IgD-negative memory B cell (primary cell): ENCODE data around the gene ANKRD17. TPM values are rescaled to one million over a fixed set of nuclear protein-coding genes. Genes with fewer than 3 reads are reported as not detected.

Experiments
- H3K27ac Mint-ChIP-seq, 3 donors: one replicate each; pipeline ENCODE4 v1.8.0; 2020 to 2022; ENCODE audit warnings: mild to moderate bottlenecking in 3 of 3, mixed read lengths in 3 of 3, moderate library complexity in 1 of 3
- H3K27me3 Mint-ChIP-seq: one replicate; pipeline ENCODE4 v1.8.0; 2021; ENCODE audit warnings: mixed read lengths
- H3K36me3 Mint-ChIP-seq: one replicate; pipeline ENCODE4 v1.8.0; 2020; ENCODE audit warnings: mild to moderate bottlenecking, mixed read lengths
- H3K4me1 Mint-ChIP-seq, 3 donors: one replicate each; pipeline ENCODE4 v1.8.0; 2020 to 2022; ENCODE audit warnings: mixed read lengths in 3 of 3, mild to moderate bottlenecking in 1 of 3
- H3K4me3 Mint-ChIP-seq, 4 donors: one replicate each; pipeline ENCODE4 v1.8.0; 2020 to 2022; ENCODE audit warnings: mild to moderate bottlenecking in 4 of 4, mixed read lengths in 4 of 4, moderate library complexity in 3 of 4
- H3K9me3 Mint-ChIP-seq, 3 donors: one replicate each; pipeline ENCODE4 v1.8.0; 2020 to 2021; ENCODE audit warnings: mixed read lengths in 3 of 3, mild to moderate bottlenecking in 1 of 3
- polyA plus RNA-seq: library from polyadenylated mRNA; unstranded; fragments of 300-500 nt; fragmentation: Illumina TruSeq; gene quantifications from one replicate; pipeline ENCODE4 v1.2.3, GENCODE V29; 2021

ANKRD17 gene
- polyA plus RNA-seq, 1 donor from 2014 or later: 9.6 TPM

DNA sequence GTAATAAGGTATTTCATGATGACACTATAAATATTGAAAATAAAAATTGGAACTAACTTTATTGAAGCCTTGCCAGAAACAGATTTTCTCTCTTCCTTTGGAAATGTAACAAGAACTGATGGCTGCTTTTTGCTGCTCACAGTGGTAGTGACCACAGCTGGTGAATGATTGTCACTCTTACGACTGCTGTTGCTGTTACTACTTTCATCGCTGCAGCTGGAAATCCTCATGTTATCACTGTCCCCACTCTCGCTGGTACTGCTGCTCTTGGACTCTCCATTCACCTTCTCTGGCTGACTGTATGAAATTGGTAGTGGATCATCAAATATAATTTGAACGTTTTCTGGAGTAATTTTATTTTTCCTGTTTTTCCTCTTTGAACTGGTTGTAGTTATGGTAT is 160.6 kb downstream of the ANKRD17 start:
- Mint-ChIP-seq H3K27me3 (no peaks in the 10 kb centered on the region), H3K4me1 (peaks cover 0 to 2% (median 0%) of the 10 kb centered on the region in 3 donors), H3K4me3 (no peak overlapping the region), H3K27ac (no peak overlapping the region), H3K36me3 (peaks cover 4% of the 10 kb centered on the region), H3K9me3 (peaks cover 0 to 1% (median 0%) of the 10 kb centered on the region in 3 donors)

DNA sequence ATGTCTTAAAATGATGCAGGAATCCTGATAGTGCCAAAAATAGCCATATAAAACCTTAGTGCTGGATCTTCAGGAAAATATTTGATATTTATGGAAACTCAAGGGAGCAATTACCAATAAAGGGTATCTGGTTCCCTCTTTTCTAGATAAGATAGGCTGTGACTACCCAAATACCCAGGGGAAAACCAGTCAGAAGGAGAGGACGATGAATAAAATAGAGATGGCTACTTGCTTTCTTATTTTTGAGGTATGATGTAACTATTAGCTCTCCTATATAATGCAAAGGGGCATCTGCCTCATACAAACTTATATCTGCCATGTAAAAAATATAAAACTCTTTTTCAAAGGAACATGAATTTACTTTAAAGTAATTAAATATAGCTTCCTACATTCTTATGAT is 165.7 kb downstream of the ANKRD17 start:
- H3K9me3 Mint-ChIP-seq: no peaks in the 10 kb centered on the region
- no peaks in the 10 kb centered on the region for H3K27me3 Mint-ChIP-seq
- no peak overlapping the region for H3K4me3 Mint-ChIP-seq
- no peak overlapping the region for H3K27ac Mint-ChIP-seq
- H3K4me1 Mint-ChIP-seq: peaks cover 0 to 9% (median 9%) of the 10 kb centered on the region in 3 donors
- H3K36me3 Mint-ChIP-seq: peaks cover 5% of the 10 kb centered on the region

DNA sequence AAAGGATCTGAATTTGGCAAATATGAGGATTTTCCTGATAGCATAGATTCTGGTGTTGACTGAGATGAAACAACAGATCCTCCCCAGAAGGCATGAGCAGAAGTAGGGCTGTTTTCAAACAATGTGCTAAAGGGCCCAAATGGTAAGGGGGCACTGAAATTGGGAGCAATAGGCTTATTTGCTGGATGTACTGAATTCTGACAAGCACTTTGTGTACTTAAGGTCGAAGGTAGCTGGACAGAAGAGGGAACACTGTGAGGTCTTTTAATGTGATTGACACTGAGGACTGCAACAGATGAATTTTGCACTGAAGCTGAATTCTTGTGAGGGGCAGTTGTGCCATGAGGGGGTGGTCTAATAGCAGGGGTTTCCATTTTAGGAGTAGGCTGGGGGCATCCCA is 167.9 kb downstream of the ANKRD17 start:
- peaks cover 4% of the 10 kb centered on the region for H3K36me3 Mint-ChIP-seq

DNA sequence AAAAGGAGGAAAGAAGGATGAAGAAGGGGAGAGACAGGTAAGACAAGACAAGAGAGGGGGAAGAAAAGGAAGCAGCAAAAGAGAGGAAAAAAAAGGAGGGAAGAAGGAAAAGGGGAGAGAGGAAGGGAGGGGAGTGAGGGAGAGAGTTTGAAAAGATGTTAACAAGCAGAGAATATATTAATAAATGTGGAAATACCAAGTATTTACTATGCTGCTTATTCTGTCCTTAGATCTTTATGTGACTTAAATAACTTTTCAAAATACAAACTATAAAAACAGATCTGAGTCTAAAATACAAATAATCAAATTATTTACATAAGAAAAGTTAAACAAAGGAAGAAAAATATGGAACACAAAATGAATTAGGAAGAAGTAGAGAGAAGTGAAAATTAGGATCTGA is 170.7 kb downstream of the ANKRD17 start:
- Mint-ChIP-seq H3K27ac (no peak overlapping the region), H3K27me3 (no peaks in the 10 kb centered on the region), H3K4me3 (peak overlapping the region in 1 of 4 donors; percentile 51), H3K9me3 (no peaks in the 10 kb centered on the region), H3K36me3 (peaks cover 5% of the 10 kb centered on the region), H3K4me1 (peaks cover 5 to 19% (median 15%) of the 10 kb centered on the region in 3 donors)

More for the DNA sequence above, 167.9 kb downstream of the ANKRD17 start:
- Mint-ChIP-seq H3K9me3 (no peaks in the 10 kb centered on the region), H3K4me1 (peaks cover 5 to 18% (median 15%) of the 10 kb centered on the region in 3 donors), H3K27me3 (no peaks in the 10 kb centered on the region), H3K27ac (no peak overlapping the region), H3K4me3 (no peak overlapping the region)

DNA sequence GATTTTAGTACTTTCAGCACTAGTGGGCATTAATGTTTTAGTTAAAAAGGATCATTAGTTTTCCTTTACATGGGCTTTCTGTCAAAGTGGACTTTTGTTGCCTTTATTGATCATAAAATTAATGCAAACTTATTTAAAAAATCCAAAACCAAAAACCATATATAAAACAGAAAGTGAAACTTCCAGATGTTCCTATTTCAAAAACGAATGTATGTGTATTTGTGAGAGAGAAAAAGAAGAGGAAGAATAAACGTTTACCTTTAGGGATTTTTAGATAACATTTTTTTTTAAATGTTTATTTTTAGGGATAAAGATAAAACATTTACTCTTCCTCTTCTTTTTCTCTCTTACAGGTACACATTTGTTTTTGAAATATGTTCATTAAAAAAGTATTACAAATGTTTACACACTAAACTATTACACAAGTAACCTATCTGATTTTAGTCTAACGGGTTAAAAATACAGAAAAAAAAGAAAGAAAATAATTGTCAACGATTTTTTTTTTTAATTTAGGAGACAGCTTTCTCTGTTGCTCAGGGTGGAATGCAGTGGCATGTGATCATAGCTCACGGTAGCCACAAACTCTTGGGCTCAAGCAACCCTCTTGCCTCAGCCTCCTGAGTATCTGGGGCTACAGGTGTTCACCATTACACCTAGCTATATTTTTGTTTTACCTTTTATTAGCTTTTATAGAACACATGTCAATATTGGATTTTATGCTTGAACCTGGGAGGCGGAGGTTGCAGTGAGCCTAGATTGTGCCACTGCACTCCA is 172.3 kb downstream of the ANKRD17 start:
- H3K4me3 Mint-ChIP-seq: peak overlapping the region in 3 of 4 donors; percentile 32 to 78 (median 52)
- H3K27me3 Mint-ChIP-seq: no peaks in the 10 kb centered on the region
- no peaks in the 10 kb centered on the region for H3K9me3 Mint-ChIP-seq
- H3K4me1 Mint-ChIP-seq: peaks cover 5 to 19% (median 14%) of the 10 kb centered on the region in 3 donors
- peaks cover 8% of the 10 kb centered on the region for H3K36me3 Mint-ChIP-seq
- peak overlapping the region in 1 of 3 donors; percentile 97 for H3K27ac Mint-ChIP-seq

DNA sequence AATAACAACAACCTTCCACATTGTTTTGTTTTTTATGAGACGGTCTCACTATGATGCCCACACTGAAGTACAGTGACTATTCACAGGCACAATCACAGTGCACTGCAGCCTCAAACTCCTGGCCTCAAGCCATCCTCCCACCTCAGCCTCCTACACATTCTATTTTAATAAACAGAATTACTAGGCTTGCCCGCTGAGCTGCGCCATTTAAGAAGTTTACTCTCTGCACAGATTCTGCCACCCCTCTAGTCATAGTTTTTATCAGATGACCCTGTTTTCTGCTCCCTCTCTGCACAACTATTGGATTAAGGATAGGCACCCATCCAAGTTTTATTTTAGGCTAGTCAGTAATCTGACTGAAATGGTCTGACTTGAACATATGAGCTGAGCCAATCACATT is 177.8 kb downstream of the ANKRD17 start:
- H3K27ac Mint-ChIP-seq: peak overlapping the region in 2 of 3 donors; percentile 8 to 35

DNA sequence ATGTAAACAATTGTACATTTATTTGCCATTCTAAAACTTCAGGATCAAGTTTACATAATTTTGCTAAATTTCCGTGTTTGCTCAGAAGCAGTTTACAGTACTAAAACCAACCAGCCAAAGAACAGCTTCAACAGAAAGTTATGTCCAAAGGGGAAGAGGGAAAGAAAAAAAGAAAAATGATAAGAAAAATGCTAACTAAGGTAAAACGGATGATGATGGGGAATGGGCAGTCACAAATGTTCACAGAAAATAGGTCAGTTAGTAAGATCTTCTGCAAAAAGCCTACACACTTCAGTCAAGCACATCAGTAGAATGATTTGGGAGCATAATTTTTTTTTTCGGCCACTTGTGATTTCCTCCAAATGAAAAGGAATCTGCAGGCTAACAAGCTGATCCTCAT is 182.8 kb downstream of the ANKRD17 start:
- no peak overlapping the region for H3K27ac Mint-ChIP-seq
- peaks cover 5% of the 10 kb centered on the region for H3K36me3 Mint-ChIP-seq
- H3K27me3 Mint-ChIP-seq: no peaks in the 10 kb centered on the region
- H3K4me3 Mint-ChIP-seq: no peak overlapping the region
- peaks cover 0 to 7% (median 0%) of the 10 kb centered on the region in 3 donors for H3K4me1 Mint-ChIP-seq
- no peaks in the 10 kb centered on the region for H3K9me3 Mint-ChIP-seq

More for the DNA sequence above, 177.8 kb downstream of the ANKRD17 start:
- Mint-ChIP-seq H3K9me3 (no peaks in the 10 kb centered on the region), H3K27me3 (no peaks in the 10 kb centered on the region), H3K36me3 (peaks cover 9% of the 10 kb centered on the region), H3K4me1 (peaks cover 0 to 3% (median 0%) of the 10 kb centered on the region in 3 donors), H3K4me3 (no peak overlapping the region)

DNA sequence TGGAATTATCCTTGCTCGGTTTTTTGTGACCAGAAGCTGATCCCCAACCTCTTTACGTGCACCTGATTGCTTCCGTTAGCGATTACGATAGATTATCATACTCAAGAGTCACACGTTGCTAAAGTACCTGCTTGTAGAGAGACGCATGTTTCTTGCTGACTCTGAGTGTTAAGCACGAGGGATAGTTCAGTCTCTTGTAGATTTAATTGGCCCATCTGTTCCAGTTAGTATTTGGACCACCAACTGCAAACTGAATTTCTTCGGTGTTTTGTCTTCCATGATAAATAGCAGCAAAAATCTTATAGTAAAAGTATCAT is 188.6 kb downstream of the ANKRD17 start:
- no peaks in the 10 kb centered on the region for H3K9me3 Mint-ChIP-seq

DNA sequence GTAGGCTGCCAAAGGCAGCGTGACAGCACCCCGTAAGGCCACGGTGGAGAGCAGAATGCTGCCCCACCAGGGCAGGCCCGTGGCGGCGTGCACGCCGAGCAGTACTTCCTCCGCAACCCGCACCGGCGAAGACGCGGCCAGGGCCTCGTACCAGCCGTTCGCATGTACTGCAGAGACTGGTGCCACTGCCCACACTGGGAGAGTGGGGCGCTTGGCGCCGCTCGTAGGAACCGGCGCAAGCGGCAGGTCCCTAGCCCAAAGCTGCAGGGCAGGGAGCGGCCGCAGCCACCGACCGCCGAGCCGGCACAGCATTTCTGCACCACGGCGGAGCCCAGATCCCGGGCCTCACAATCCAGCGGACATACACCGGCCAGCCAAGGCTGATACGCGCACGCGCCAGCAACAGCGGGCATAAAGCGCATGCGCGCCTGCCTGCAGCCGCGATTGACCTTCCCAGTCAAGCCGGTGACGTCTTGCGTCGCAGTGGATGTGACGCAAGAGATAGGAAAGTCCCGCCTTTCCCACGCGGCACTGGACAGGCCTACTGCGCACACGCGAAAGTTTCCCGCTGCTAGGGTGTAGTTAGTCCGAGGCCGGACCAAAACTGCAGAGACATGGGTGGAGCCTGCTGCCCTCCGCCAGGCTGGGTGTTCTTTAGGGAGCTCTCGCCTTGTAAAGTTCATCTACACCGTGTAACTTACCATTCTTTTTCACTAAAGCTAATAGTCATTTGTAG is 189.1 kb downstream of the ANKRD17 start, which contains the start of gene COX18:
COX18 (minus strand) TSS at position 379 of the 736 bp plus-strand sequence; CDS start at position 312, 67 bp downstream.
- Mint-ChIP-seq H3K27ac (peak within 1 kb of the TSS; percentile 92 to 99 (median 97)), H3K36me3 (no peaks in the 10 kb centered on the region), H3K9me3 (no peaks in the 10 kb centered on the region), H3K4me3 (peak within 1 kb of the TSS; percentile 87 to 96 (median 95)), H3K27me3 (no peaks in the 10 kb centered on the region), H3K4me1 (peaks cover 27 to 33% (median 31%) of the 10 kb centered on the region in 3 donors)

More for the DNA sequence above, 188.6 kb downstream of the ANKRD17 start:
- H3K36me3 Mint-ChIP-seq: no peaks in the 10 kb centered on the region
- H3K4me3 Mint-ChIP-seq: peak overlapping the region; percentile 87 to 96 (median 95)
- peaks cover 27 to 31% (median 31%) of the 10 kb centered on the region in 3 donors for H3K4me1 Mint-ChIP-seq
- H3K27me3 Mint-ChIP-seq: no peaks in the 10 kb centered on the region
- peak overlapping the region; percentile 92 to 99 (median 97) for H3K27ac Mint-ChIP-seq

DNA sequence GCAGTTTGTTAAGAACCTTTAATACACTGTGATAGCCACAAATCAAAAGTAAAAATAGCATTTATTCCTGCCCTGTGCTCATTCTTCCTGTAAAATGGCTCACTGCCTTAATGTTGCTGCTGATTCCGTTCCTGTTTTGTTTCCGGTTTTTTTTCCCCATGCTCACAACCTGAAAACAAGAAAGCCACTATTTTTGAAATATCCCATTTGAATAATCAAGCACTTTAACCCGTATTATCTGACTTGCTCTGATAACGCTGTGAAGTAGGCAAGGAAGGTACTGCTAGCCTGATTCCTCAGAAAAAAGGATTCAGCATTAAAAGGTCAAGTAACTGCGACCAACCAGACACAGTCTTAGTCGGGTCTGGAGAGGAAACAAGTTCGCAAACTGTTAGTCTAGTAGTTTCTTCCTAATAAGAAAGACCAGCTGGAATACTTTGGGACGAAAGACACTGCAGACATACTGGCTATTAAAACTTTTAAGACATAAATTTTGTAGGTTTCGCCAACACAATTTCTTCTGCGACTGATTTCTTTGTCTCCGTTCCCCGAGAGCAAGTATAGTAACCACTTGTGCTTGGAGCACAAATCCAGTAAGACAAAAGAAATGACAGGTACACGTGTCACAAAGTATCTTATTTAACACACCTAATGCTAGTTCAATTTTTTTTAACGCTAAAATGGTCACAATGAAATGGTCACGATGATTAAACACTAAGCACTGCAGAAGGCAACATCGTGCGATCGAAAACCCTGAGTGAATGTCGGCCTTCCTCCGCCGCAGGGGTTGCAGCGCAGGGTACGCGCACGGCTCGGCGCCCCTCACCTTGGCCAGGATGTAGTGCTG is 189.9 kb downstream of the ANKRD17 start:
- H3K27me3 Mint-ChIP-seq: no peaks in the 10 kb centered on the region
- H3K27ac Mint-ChIP-seq: peak overlapping the region; percentile 92 to 99 (median 97)
- H3K9me3 Mint-ChIP-seq: no peaks in the 10 kb centered on the region
- peak overlapping the region; percentile 87 to 96 (median 95) for H3K4me3 Mint-ChIP-seq
- peaks cover 27 to 38% (median 31%) of the 10 kb centered on the region in 3 donors for H3K4me1 Mint-ChIP-seq
- no peaks in the 10 kb centered on the region for H3K36me3 Mint-ChIP-seq

DNA sequence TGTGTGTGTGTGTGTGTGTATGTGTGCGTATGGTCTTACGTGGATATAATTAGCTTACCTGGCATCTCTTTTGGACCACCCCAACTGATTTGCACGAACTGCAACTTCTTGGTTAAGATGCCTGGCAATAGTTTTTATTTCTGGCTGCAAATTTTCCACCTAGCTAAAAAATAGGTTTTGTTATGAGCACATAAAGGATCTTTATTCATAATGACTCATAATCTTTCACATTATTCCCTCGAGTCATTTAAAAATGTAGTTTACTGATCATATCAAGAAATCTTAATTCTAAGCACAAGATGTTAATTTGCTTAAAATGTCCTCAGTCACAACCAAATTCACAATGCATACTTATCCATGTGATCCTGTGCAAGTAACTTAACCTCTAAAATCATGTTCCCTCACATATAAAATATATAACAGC is 190.6 kb downstream of the ANKRD17 start:
- peaks cover 27 to 38% (median 31%) of the 10 kb centered on the region in 3 donors for H3K4me1 Mint-ChIP-seq
- no peaks in the 10 kb centered on the region for H3K9me3 Mint-ChIP-seq
- H3K4me3 Mint-ChIP-seq: peak overlapping the region; percentile 87 to 96 (median 95)
- no peaks in the 10 kb centered on the region for H3K36me3 Mint-ChIP-seq
- peak overlapping the region; percentile 92 to 99 (median 97) for H3K27ac Mint-ChIP-seq
- no peaks in the 10 kb centered on the region for H3K27me3 Mint-ChIP-seq

DNA sequence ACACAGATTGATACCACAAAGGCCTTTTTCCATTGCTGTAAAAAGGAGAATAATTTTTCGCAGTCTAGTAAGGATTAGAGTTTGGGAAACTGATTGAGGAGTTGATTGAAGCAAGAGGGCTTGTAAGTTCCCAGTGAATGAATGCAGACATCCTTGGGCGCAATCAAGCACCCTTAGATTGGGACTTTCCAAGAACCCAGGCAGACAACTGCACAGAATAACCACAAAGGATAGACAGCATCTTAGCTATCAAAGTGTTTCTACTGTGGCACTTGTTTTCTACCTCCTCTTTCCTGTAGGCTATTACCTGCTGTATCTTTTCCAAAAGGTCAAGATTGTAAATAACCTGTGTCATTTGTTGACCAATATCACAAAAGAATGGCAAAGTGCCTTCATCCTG is 191.7 kb downstream of the ANKRD17 start:
- Mint-ChIP-seq H3K27me3 (no peaks in the 10 kb centered on the region), H3K4me1 (peaks cover 25 to 38% (median 27%) of the 10 kb centered on the region in 3 donors), H3K9me3 (no peaks in the 10 kb centered on the region), H3K27ac (peak overlapping the region in 2 of 3 donors; percentile 23 to 69), H3K36me3 (peaks cover 1% of the 10 kb centered on the region), H3K4me3 (peak overlapping the region in 3 of 4 donors; percentile 54 to 87 (median 65))

DNA sequence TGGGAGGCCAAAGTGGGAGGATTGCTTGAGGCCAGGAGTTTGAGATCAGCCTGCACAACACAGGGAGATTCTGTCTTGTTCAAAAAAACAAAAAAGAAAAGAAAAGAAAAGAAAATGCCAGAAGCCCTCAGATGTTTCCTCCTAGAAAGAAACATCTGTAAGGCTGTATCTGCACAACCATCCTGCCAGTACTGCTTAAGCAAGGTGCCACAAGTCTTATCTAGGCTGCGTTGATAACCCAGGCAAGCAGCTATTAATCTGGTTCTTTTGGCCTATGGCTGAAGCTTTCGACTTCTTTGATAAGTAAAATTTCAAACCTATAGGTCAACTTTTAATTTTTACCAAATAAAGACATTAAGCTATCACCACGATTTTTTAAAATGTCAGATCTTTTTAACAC is 192.2 kb downstream of the ANKRD17 start:
- Mint-ChIP-seq H3K9me3 (no peaks in the 10 kb centered on the region), H3K36me3 (peaks cover 4% of the 10 kb centered on the region), H3K4me3 (peak overlapping the region in 1 of 4 donors; percentile 59), H3K27ac (peak overlapping the region in 1 of 3 donors; percentile 23), H3K4me1 (peaks cover 25 to 38% (median 27%) of the 10 kb centered on the region in 3 donors), H3K27me3 (no peaks in the 10 kb centered on the region)

DNA sequence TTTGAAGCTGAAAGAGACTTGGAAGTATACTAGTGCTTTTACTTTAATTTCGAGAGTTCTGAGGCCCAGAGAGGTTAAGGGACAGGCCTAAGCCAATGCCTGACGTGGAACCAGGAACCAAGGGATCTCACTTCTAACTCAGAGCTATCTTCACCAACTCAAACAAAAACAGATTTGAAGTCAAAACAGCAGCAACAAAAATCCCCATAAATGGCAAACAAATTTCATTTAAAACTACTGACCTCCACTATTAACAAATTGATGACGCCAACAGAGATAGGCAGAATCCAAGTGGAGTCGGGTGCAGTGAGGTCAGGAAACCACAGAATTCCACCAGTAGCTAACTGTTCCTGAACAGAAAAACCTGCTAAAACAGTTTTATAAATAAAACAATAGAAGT is 194.1 kb downstream of the ANKRD17 start:
- no peaks in the 10 kb centered on the region for H3K27me3 Mint-ChIP-seq
- peak overlapping the region in 1 of 3 donors; percentile 59 for H3K27ac Mint-ChIP-seq
- H3K36me3 Mint-ChIP-seq: peaks cover 6% of the 10 kb centered on the region
- H3K4me3 Mint-ChIP-seq: no peak overlapping the region
- peaks cover 21 to 32% (median 26%) of the 10 kb centered on the region in 3 donors for H3K4me1 Mint-ChIP-seq
- H3K9me3 Mint-ChIP-seq: no peaks in the 10 kb centered on the region
